Stimulated activated CD4-positive, alpha-beta T cell treated with anti-CD3 and anti-CD28 coated beads, Interleukin-4, amount 100 ng/mL, for 24 hours (primary cell): ENCODE data around the gene REXO1.
A peak's percentile ranks its signal among the peaks of the same experiment; 100 is the strongest.

Source experiments
- DNase-seq: peaks from one replicate; pipeline ENCODE4 v3.0.0-alpha.2; 2020

Gene REXO1

GRCh38 chr19:1845642-1846041 is 2.6 kb downstream of the REXO1 start:
- DNase-seq = no peak

- no peak for DNase-seq
Measured at GRCh38 chr19:1845125-1845515, 3.2 kb downstream of the REXO1 start.

- DNase-seq = no peak
Measured at GRCh38 chr19:1844513-1845124, 3.7 kb downstream of the REXO1 start.

- no peak for DNase-seq
Measured at GRCh38 chr19:1843646-1844394, 4.5 kb downstream of the REXO1 start.

GRCh38 chr19:1843116-1843515 is 5.2 kb downstream of the REXO1 start:
- DNase-seq = no peak

GRCh38 chr19:1841209-1841924 is 6.9 kb downstream of the REXO1 start:
- no peak for DNase-seq

GRCh38 chr19:1840541-1841115 is 7.7 kb downstream of the REXO1 start:
- DNase-seq = no peak

- no peak for DNase-seq
Measured at GRCh38 chr19:1839658-1840540, 8.4 kb downstream of the REXO1 start.

GRCh38 chr19:1837625-1838105 is 10.6 kb downstream of the REXO1 start:
- DNase-seq = peak; percentile 65

GRCh38 chr19:1837222-1837565 is 11.1 kb downstream of the REXO1 start:
- DNase-seq = no peak

GRCh38 chr19:1836458-1837221 is 11.6 kb downstream of the REXO1 start:
- DNase-seq = no peak

GRCh38 chr19:1833540-1833939 is 14.7 kb downstream of the REXO1 start:
- DNase-seq = no peak

GRCh38 chr19:1832046-1832663 is 16.1 kb downstream of the REXO1 start:
- no peak for DNase-seq

GRCh38 chr19:1830978-1831377 is 17.3 kb downstream of the REXO1 start:
- no peak for DNase-seq

GRCh38 chr19:1830568-1830967 is 17.7 kb downstream of the REXO1 start:
- DNase-seq = no peak

- DNase-seq = no peak
Measured at GRCh38 chr19:1829958-1830357, 18.3 kb downstream of the REXO1 start.

- no peak for DNase-seq
Measured at GRCh38 chr19:1828279-1829238, 19.7 kb downstream of the REXO1 start.

GRCh38 chr19:1827566-1828278 is 20.6 kb downstream of the REXO1 start:
- DNase-seq = no peak
